ENCODE measurements around the gene NGEF. TPM values are rescaled to one million over a fixed set of nuclear protein-coding genes. Genes with fewer than 3 reads are reported as not detected.

The NGEF gene
- polyA plus RNA-seq, 3 donors = not detected

- no peaks in the 10 kb centered on the region for H3K27me3 ChIP-seq (ENCODE audit: control insufficient read depth in 2 of 2, insufficient read depth in 2 of 2, low read length in 2 of 2)
These were observed 118.3 kb downstream of the NGEF start for GRCh38 chr2:232894746-232895145.

GRCh38 chr2:232894251-232894650, 118.8 kb downstream of the NGEF start:
- H3K9me3 ChIP-seq (replicated peaks in 1 of 2; ENCODE audit: control insufficient read depth in 1 of 2, insufficient read depth in 1 of 2, low read length in 2 of 2) = no peaks in the 10 kb centered on the region
- H3K27me3 Mint-ChIP-seq (ENCODE audit: low read depth in 3 of 3) = peaks cover 5 to 11% (median 10%) of the 10 kb centered on the region in 3 donors
- 92% methylated on average over 2 of the region's 9 CpGs for WGBS (ENCODE audit: insufficient coverage)
- intact Hi-C loops (cut with micrococcal nuclease) = no loop called here
- H3K9ac ChIP-seq (ENCODE audit: insufficient read depth, low read length, poor library complexity, severe bottlenecking) = no peak overlapping the region
- H4K20me1 ChIP-seq (ENCODE audit: insufficient read depth, low read length) = no peaks in the 10 kb centered on the region
- no peak overlapping the region for H3K27ac ChIP-seq (ENCODE audit: low read depth in 1 of 2, low read length in 2 of 2)
- H3K4me1 Mint-ChIP-seq = peaks cover 4% of the 10 kb centered on the region
- no peaks in the 10 kb centered on the region for H3K9me3 Mint-ChIP-seq
- H3K4me3 ChIP-seq (replicated peaks in 1 of 3; ENCODE audit: low read depth in 2 of 3, low read length in 3 of 3) = no peak overlapping the region
- DNase-seq = no peak
- no peak overlapping the region for H3K27ac Mint-ChIP-seq
- no peak overlapping the region for H2AFZ ChIP-seq (ENCODE audit: insufficient read depth, low read depth, low read length, poor library complexity, severe bottlenecking)
- no peaks in the 10 kb centered on the region for H3K79me2 ChIP-seq (ENCODE audit: insufficient read depth, low read length)
- no peak for TF ChIP-seq CTCF (IDR thresholded peaks at IDR 0.05)
- no peaks in the 10 kb centered on the region for H3K27me3 ChIP-seq (ENCODE audit: control insufficient read depth in 2 of 2, insufficient read depth in 2 of 2, low read length in 2 of 2)
- no peaks in the 10 kb centered on the region for H3K36me3 Mint-ChIP-seq
- H3K36me3 ChIP-seq (replicated peaks in 1 of 2; ENCODE audit: control insufficient read depth in 1 of 2, insufficient read depth in 2 of 2, low read length in 2 of 2) = no peaks in the 10 kb centered on the region
- H3K4me1 ChIP-seq (ENCODE audit: control insufficient read depth in 1 of 2, insufficient read depth in 2 of 2, low read length in 2 of 2) = no peaks in the 10 kb centered on the region
- no peak overlapping the region for H3K4me3 Mint-ChIP-seq
- no peak overlapping the region for H3K4me2 ChIP-seq (replicated peaks; ENCODE audit: extremely low read depth, low read length, poor library complexity, severe bottlenecking)

More at GRCh38 chr2:232894746-232895145, 118.3 kb downstream of the NGEF start:
- H3K36me3 ChIP-seq (replicated peaks in 1 of 2; ENCODE audit: control insufficient read depth in 1 of 2, insufficient read depth in 2 of 2, low read length in 2 of 2) = no peaks in the 10 kb centered on the region
- H3K9me3 ChIP-seq (replicated peaks in 1 of 2; ENCODE audit: control insufficient read depth in 1 of 2, insufficient read depth in 1 of 2, low read length in 2 of 2) = no peaks in the 10 kb centered on the region
- Mint-ChIP-seq H3K4me3 (no peak overlapping the region), H3K4me1 (peaks cover 4% of the 10 kb centered on the region), H3K27ac (peak overlapping the region in 1 of 7 donors; percentile 7), H3K36me3 (no peaks in the 10 kb centered on the region), H3K9me3 (no peaks in the 10 kb centered on the region), H3K27me3 (ENCODE audit: low read depth in 3 of 3) (peaks cover 5 to 10% (median 7%) of the 10 kb centered on the region in 3 donors)
- H4K20me1 ChIP-seq (ENCODE audit: insufficient read depth, low read length) = no peaks in the 10 kb centered on the region
- WGBS (ENCODE audit: insufficient coverage) = 93% methylated on average over 16 of the region's 19 CpGs
- no peaks in the 10 kb centered on the region for H3K79me2 ChIP-seq (ENCODE audit: insufficient read depth, low read length)
- no peak overlapping the region for H3K4me2 ChIP-seq (replicated peaks; ENCODE audit: extremely low read depth, low read length, poor library complexity, severe bottlenecking)
- H3K9ac ChIP-seq (ENCODE audit: insufficient read depth, low read length, poor library complexity, severe bottlenecking) = no peak overlapping the region
- H2AFZ ChIP-seq (ENCODE audit: insufficient read depth, low read depth, low read length, poor library complexity, severe bottlenecking) = no peak overlapping the region
- DNase-seq = no peak
- no peaks in the 10 kb centered on the region for H3K4me1 ChIP-seq (ENCODE audit: control insufficient read depth in 1 of 2, insufficient read depth in 2 of 2, low read length in 2 of 2)
- TF ChIP-seq CTCF (IDR thresholded peaks at IDR 0.05) = no peak
- intact Hi-C loops (cut with micrococcal nuclease) = no loop called here
- H3K27ac ChIP-seq (ENCODE audit: low read depth in 1 of 2, low read length in 2 of 2) = no peak overlapping the region
- H3K4me3 ChIP-seq (replicated peaks in 1 of 3; ENCODE audit: low read depth in 2 of 3, low read length in 3 of 3) = no peak overlapping the region

Measured in CD14-positive monocyte (primary cell).